HL-60/S4 treated with retinoic acid at 250 ng/mL for 4 days and 3 days (cell line): ENCODE data around the gene ADAMTS2.

Experiments
- in situ Hi-C: fragments of 300-500 bp; cut with MboI; formaldehyde crosslinking; loops from 2 replicates; pipeline ENCODE4 v1.7.0; 2022; ENCODE audit warnings: low sequenced_read_pairs

The ADAMTS2 gene

DNA sequence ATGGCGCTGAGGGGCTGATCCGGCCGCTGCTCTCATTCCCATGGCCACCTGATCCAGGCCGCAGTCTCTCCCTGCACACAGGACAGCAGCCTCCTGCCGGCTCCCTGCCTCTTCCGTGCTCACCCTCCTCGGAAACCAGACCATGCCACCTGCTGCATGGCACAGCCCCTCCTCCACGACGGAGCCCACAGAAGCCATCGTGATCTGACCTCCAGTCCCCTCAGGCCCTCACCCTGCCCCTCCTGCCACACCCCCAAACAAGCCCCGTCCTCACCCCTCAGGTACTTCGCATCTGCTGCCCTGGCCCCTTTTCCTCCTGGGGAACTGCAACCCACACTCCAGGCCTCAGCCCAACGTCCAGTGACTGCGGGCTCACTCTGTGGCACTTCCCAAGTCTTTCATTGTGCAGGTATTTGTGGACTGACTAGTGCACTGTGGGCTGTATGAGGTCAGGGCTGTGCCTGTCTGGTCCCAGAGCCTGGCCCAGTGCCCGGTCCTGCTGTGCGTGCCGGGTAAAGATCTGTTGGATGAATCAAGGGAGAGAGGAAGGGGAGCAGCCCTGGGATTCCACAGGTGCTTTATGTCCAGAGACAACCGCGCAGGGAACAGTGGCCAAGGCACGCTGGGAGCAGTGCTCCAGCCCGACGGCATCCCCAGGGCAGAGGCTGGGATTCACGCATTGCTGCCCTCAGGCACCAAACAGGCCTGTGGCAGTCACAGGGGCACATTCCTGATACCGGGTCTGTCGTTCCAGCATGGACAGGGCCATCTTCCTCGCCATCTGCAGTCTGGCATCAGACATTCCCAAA is 86.1 kb downstream of the ADAMTS2 start:
- in situ Hi-C loops, result no loop called here

DNA sequence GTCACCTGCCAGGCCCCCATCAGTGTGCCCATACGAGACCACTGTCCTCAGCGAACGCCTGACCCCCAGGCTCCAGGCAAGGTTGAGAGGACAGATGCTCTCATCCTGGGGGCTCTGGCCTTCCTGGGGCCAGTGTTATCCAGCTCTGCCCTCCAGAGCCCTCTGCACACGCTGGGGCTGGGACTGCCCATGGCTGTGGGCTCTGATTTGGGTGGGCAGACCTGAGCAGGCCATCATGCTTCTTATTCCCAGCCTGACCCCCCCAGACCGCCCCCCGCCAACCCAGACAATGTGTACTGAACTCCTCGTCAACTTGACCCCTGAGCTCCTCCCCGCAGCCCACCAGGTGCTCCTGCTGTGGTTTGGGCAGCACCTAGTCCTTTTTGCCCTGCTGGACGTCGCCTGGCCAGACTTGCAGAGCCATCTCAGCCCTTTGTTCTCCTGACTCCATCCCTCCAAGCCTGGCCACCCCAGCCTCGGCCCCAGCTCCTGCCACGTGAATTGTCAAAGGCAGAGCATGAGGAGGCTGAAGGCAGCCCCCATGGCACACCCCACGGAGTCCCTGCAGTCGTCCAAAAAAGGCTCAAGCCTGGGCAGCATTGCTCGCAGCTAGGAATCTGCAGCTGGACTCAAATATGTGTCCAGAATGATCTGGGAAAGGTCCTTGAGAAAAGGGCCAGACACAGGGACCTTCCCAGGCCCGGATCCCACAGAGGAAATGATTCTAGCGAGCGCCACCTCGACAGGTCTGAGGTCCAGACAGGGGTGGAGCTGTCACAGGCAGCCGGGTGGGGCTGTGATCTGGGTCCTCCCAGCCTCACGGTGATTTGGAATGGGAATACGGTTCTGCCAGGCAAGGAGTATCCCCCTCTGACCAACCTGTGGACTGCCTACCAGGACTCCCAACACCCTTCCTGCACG is 87.0 kb downstream of the ADAMTS2 start:
- in situ Hi-C loops, result no loop called here

DNA sequence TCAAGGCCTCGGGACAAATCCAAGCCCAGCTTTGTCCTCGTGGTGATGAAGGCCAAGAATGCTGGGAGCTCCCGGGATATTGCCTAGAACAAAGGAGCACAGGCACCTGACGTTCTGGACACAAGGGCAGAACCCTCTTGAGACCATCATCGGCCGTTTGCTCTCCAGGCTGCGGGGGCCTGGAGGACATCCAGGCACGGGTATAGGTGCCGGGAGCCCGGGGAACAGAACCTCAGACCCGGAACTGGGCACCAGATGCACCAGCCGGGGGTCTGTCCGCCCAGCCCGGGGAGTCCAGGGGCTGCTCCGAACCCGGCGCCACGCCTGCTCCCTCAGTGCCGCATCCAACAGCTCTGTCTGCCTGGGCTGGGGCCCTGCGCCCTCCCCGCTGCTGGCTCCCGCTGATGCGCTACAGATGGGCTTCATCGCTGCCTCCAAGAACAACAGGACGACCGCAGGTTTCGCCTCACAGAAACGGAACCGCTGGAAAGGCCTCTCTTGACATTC is 88.0 kb downstream of the ADAMTS2 start:
- in situ Hi-C loops, result no loop called here

DNA sequence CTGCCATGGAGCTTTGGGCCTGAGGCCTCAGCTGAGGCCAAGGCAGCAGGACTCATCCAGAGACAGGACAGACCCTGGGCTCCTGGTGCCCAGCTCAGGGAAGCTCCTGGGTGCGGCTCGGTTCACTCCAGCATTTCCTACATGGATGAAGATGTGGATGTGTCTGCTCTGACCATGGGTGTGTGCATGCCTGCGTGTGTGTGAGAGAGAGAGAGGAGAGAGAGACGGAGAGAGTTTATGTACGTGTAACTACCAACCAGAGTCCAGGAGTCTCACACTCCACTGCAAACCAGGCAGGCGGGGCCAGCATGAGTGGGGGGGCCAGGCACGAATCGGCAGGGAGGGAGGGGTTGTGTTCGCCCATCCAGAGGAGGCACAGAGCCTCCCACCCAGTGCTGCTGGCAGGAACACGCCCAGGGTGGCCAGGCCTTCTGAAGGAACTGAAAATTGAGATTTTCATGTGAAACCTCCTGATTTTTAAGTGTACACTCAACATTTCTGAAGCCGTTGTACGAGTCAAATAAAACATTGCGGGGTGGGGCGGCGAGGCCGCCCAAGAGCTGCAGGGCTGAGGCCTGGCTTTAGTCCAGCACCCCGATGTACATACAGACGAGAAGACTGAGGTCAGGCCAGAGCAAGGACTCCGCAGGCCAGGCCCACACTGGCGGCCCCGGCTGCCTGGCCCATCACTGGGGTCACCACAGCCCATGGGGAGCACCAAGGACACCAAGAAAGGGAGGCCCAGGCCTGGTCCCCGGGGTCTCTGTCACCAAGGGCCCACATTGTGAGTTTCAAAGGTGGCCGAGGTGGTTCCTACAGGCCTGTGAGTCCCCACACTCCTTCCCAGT is 88.7 kb downstream of the ADAMTS2 start:
- in situ Hi-C loops, result no loop called here

DNA sequence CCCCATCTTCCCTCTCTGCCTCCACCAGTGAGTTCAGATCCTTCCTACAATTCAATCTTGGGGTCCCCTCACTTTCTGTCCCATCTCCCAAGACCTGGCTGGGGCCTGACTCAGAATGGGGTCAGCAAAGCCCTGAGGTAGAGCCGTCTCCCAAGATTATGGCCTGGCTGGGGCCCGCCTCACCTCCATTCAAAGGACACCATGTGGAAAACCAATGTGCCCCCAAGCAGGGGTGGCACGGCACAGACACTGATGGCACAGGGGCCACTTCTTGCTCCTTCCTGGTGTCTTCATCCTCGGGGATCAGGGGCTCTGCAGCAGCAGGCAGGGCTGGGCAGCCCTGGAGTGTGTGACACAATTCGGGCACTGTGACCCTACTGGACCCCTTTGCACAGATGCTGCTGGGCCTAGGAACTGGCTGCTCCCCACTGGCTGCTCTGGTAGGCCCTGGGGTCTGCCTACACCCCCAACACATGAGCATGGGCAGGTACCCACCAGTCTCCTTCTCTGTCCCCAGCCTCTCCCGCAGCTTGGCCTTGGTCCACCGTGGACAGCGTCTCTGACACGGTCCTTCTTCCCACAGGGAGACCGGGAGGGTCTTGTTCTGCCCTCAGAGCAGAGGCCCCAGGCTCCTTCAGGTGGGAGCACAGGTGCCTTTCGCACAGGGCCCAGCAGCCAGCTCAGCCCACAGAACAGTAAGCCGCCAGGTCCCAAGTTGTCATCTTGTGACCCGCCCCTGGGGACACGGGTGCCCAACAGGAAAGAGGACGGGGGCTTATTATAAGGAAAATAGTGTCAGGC is 89.5 kb downstream of the ADAMTS2 start:
- in situ Hi-C loops, result no loop called here

DNA sequence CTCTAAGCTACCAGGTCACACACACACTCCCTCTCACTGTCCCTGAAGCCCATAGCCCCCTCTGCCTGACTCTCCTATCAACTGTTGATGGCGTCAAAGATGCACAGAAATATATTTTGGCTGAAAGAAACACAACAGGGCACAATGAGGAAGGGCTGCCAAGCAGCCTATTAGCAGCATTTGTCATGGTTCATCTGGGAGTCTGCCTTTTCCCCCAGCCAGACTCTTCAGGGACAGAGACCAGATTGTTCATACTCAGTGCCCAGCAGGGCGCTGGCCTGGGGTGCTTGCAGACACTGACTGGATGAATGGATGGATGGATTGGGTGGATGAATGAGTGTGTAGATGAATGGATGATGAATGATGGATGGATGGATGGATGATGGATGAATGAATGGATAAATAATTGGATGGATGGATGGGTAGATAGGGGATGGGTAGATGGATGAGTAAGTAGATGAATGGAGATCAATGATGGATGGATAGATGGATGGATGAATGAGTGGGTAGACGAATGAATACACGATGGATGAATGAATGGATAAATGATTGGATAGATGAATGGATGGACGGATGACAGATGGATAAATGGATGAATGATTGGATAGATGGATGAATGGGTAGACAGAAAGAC is 90.5 kb downstream of the ADAMTS2 start:
- in situ Hi-C loops, result no loop called here

DNA sequence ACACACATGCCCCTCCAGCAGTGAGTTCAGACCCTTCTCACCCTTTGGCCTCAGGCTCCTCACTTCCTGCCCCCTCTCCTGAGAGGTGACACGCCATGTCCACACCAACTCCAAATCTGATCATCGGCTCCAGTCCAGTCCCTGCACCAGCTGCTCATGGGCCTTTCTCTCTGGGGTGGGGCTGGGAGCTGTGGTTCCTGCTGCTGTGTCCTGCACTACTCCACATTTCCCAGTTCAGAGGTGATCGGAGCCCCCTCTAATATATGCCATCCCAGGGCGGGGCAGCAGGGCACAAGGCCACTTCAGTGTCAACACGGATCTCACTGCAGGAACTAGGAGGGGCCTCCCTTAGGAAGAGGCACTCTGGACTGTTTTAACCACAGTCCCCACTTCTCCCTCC is 91.5 kb downstream of the ADAMTS2 start:
- in situ Hi-C loops, result no loop called here

DNA sequence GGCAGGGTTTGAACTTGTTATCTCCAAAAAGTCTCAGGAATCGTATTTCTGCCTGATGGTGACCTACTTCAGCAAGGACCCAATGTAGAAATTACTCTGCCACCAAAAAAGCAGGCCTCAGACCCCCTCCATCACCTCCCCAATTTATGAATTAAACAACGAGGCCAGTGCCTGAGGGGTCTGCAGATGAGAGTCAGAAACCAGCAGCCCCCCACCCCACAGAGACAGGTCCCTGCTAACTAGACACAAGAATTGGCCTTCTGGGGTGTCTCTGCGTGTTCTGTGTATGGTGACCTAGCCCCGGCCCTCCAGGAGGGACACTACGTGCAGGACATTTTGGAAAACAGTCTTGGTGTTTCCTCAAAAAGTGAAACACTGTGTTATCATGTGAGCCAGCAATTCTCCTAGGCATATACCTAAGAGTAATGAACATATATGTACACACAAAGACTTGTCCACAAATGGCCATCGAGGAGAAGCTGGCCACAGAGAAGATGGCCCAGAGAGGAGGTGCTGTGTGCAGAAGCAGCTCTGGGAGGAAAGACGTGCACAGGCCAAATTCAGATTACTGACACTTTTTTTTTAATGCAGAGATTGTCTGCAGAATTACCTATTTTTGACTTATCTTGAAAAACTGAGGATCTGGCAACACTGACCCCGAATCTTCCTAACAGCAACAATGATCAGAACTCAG is 93.8 kb downstream of the ADAMTS2 start:
- in situ Hi-C loops, result no loop called here

DNA sequence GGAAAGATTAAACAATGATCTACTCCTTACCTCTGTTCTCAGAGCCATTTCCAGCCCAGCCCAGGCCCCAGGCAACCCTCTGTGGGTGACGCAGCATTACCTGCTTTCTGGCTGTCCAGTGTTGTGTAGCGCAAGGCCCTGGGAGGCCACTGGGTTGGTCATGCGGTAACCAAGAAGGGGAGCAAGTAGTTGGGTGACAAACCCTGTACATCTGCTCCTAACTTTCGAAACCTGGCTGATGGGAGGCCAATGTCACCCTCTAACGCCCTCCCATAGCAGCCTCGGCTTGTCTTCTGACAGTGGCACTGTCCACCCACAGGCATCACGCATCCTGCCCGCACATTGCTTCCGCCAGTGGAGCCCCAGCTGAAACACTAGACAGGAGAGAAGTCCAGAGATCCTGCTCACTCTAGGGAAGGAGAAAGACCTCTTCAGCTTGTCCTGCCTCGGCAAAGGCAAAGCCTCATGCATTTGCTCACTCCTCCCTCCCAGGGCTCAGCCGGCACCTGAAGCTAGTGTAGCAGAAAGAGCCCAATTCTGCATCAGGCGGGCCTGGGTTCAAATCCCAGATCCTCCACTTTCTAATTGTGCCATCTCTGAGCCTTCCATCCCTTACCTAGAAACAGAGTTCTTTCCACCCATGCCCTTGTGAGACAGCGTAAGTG is 94.6 kb downstream of the ADAMTS2 start:
- in situ Hi-C loops, result no loop called here

DNA sequence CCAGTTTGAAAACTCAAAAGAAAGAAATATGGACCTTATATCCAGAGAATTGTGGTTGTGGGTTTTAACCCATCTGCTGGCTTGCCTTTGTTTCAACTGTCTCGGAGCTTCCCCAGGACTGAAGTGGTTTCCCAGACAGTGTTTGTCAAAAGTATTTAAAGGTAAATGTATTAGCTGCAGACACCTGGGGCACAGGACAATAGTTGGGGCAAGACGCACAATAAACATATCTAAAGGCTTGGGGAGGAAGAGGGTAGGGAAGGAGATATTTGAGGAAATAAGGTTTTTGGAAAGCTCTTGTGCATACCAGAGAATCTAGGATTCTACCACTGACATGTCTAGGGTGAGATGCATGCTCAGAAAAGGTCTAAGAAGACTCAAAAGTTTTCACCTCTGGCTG is 99.0 kb downstream of the ADAMTS2 start:
- in situ Hi-C loops, result no loop called here

DNA sequence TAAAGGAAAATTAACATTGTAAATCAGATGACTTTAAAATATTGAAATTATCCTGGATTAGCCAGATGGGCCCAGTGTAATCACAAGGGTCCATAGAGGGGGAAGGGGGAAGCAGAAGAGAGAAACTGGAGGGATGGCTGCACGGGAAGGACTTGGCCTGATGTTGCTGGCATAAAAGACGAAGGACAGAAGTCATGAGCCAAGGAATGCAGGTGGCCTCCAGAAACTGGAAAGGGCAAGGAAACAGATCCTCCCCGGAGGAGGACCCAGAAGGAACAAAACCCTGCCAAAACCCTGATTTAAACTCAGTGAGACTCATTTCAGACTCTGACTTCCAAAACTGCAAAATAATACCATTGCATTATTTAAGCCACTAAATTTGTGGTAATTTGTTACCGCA is 100.2 kb downstream of the ADAMTS2 start:
- in situ Hi-C loops, result no loop called here

DNA sequence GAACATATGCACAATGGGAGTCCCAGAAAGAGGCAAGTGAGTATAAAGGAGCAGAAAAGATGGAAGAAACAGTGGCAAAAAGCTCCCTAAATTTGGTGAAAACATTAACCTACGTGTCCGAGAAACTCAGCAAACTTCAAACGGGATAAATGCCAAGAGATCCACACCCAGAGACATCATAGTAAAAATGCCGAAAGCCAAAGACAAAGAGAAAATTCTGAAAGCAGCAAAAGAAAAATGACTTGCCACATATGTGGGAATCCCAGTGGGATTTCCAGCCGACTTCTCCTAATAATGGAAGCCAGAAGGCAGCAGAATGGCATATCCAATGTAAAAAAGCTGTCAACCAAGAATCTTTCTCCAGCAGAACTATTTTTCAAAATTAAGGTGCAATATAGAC is 101.2 kb downstream of the ADAMTS2 start:
- in situ Hi-C loops, result no loop called here

DNA sequence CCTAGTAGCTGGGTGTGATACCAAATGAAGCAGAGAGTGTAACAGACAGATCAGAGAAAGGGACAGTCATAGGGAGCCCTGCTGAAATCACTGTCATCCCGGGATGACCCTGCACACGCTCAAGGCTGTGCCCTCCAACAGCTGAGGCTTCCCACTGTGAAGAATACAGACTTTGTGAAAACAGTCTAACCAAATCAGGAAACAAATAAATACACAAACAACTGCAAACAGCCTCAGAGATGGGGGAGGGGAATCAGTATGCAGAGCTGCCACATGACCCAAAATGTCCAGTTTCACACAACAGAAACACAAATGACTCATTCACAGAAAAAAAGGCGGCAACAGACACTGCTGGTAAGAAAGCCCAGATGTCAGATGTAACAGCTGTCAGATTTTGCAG is 101.9 kb downstream of the ADAMTS2 start:
- in situ Hi-C loops, result no loop called here

DNA sequence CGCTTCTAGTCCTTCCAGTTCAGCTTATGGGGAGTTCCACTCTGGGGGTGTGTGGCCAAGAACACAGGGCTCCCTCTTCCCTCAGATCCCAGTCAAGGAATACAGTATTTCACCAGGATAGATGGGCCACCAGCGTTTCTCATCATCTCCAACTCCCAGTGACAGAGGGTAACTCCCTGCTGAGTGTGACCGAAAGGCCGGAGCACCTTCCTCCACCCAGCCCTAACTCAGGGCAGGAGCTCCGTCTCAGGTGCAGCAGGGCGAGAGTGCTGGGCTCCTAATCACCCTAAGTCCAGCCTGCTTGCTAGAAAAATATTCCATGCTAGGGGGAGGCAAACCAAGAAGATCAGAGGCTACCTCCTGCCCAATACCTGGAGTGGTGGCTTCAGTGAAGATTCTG is 102.6 kb downstream of the ADAMTS2 start:
- in situ Hi-C loops, result no loop called here

DNA sequence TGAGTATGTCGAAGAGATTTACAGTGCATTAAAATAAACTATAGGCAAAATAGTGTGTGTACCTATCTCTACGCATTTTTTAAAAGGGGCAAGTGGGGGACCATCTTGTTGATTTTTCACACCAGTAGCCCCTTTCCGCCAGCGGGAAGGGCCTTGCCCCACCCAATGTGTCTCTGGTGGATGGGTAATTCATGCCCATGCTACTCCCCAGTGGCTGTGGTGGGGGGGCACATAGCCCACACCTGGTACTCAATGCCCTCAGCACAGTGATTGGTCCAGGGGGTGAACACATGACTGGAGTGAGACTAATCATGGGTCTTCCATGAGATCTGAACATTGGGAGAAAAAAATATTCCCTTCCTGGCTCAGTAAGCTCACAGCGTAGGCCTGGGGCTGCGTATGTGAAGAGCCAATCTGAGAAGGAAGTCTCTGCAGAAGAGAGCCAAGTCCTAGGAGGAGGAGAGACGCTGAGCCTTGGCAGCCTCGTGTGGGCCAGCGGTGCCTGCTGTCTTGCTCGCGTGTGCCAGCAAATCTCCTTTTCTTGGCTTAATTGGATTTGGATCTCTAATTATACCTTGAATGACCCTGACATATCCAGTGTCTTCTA is 103.4 kb downstream of the ADAMTS2 start:
- in situ Hi-C loops, result no loop called here

DNA sequence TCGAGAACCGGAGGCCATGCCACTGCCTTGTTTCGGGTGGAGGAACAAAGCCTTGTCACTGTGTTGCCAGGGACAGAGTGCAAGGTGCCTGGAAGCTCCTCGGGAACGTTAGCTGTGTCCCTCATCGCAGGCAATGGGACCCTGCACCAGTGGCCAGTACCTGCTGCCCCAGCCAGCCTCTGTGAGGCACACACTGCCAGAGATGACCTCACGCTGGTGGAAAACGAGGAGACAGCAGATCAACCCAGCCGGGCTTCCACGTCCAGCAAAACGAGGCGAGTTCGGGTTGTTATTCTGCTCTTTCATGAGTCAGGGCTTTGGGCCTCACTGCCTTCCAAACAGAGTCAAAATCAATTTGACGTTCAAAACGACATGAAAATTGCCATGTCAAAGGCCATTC is 104.1 kb downstream of the ADAMTS2 start:
- in situ Hi-C loops, result no loop called here

DNA sequence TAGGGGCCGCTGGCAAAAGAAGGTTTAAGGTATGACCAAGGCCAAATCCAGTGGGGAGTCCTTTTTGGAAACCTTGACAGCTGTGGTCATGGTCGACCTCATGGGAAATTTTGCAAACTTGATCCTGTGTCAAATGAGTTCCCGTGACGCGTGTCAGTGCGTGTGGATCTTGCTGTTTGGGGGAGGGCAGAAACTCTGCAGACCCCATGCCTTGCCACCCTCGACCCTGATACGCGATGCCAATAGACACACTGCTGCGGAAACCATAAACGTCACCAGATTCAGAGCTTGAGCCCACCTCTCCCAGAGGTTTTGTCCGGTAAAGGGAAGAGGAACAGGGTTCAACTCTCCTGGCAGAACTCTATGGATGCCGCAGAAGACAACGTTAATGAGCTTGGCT is 104.7 kb downstream of the ADAMTS2 start:
- in situ Hi-C loops, result no loop called here
